RPMI7951 (cell line): ENCODE measurements around the gene PELI3. TPM values are rescaled to one million over a fixed set of nuclear protein-coding genes. Genes with fewer than 3 reads are reported as not detected.

Experiments used
- DNase-seq: peaks from one replicate; pipeline ENCODE4 v3.0.0-alpha.2; 2012; ENCODE audit warnings: low read depth
- total RNA-seq: library from RNA; depleted of rRNA; stranded (reverse); fragments of >200 nt; shearing (Covaris generic); gene quantifications from 2 replicates; pipeline ENCODE4 v1.2.3, GENCODE V29; 2014

PELI3 gene
- total RNA-seq, 1 experiment from 2014 or later = 6.6 TPM

- no peak for DNase-seq
These were observed 8.9 kb downstream of the PELI3 start for GRCh38 chr11:66475349-66476172.

- no peak for DNase-seq
These were observed 9.6 kb downstream of the PELI3 start for GRCh38 chr11:66476173-66476840.

- DNase-seq = no peak
These were observed 10.1 kb downstream of the PELI3 start for GRCh38 chr11:66476841-66477251.

GRCh38 chr11:66477263-66478201 is 10.8 kb downstream of the PELI3 start:
- DNase-seq = no peak

GRCh38 chr11:66478729-66479393 is 12.2 kb downstream of the PELI3 start:
- no peak for DNase-seq

- DNase-seq = peak; percentile 34
These were observed 12.8 kb downstream of the PELI3 start for GRCh38 chr11:66479394-66480116.

- DNase-seq = peak; percentile 96
These were observed 13.6 kb downstream of the PELI3 start, which contains the start of gene DPP3 for GRCh38 chr11:66480117-66480938. DPP3 (plus strand) TSS chr11:66480434; CDS start chr11:66482201, 1,767 bp downstream.

GRCh38 chr11:66484806-66485380 is 18.2 kb downstream of the PELI3 start:
- DNase-seq = no peak

GRCh38 chr11:66488957-66489356 is 22.3 kb downstream of the PELI3 start:
- no peak for DNase-seq

GRCh38 chr11:66489636-66490035 is 22.9 kb downstream of the PELI3 start:
- DNase-seq = no peak

- no peak for DNase-seq
These were observed 24.7 kb downstream of the PELI3 start for GRCh38 chr11:66491315-66491935.

GRCh38 chr11:66492161-66492865 is 25.6 kb downstream of the PELI3 start:
- no peak for DNase-seq

GRCh38 chr11:66493130-66493529 is 26.4 kb downstream of the PELI3 start:
- DNase-seq = no peak

- DNase-seq = no peak
These were observed 27.8 kb downstream of the PELI3 start for GRCh38 chr11:66494458-66494857.

- no peak for DNase-seq
These were observed 28.2 kb downstream of the PELI3 start for GRCh38 chr11:66494935-66495334.

- no peak for DNase-seq
These were observed 28.7 kb downstream of the PELI3 start for GRCh38 chr11:66495401-66495854.

- DNase-seq = no peak
These were observed 30.5 kb downstream of the PELI3 start for GRCh38 chr11:66497206-66497605.

GRCh38 chr11:66498506-66498905 is 31.8 kb downstream of the PELI3 start:
- DNase-seq = no peak
